Osteoblast (primary cell): ENCODE results near the gene BPIFB2. TPM values are rescaled to one million over a fixed set of nuclear protein-coding genes. Genes with fewer than 3 reads are reported as not detected.

Experiments
- DNase-seq: peaks from one replicate; pipeline ENCODE4 v3.0.0; 2011; ENCODE audit warnings: low spot score, mixed read lengths; ENCODE audit not compliant: insufficient read length; ENCODE audit errors: missing footprints
- H2AFZ ChIP-seq: 2 replicates; pipeline ENCODE4 v1.6.0; 2011; ENCODE audit warnings: mild to moderate bottlenecking, low read length
- H3K27ac ChIP-seq: 2 replicates; pipeline ENCODE4 v1.5.1; 2011; ENCODE audit warnings: mild to moderate bottlenecking, low read depth, low read length, moderate library complexity
- H3K27me3 ChIP-seq: 2 replicates; pipeline ENCODE4 v1.6.0; 2012; ENCODE audit warnings: mild to moderate bottlenecking, control low read depth, inconsistent platforms, low read length, moderate library complexity; ENCODE audit not compliant: insufficient read depth
- H3K36me3 ChIP-seq: 2 replicates; pipeline ENCODE4 v1.5.1; 2011; ENCODE audit warnings: mild to moderate bottlenecking, low read length, control low read depth, moderate library complexity; ENCODE audit not compliant: insufficient read depth
- H3K4me1 ChIP-seq: 2 replicates; pipeline ENCODE4 v1.5.1; 2011; ENCODE audit warnings: mild to moderate bottlenecking, low read length, control low read depth, moderate library complexity; ENCODE audit not compliant: insufficient read depth
- H3K4me2 ChIP-seq: 2 replicates; pipeline ENCODE4 v1.6.0; 2011; ENCODE audit warnings: mild to moderate bottlenecking, low read length; ENCODE audit not compliant: insufficient read depth
- H3K4me3 ChIP-seq: fragments of 200-600 bp; sonication (generic); 3 replicates; pipeline ENCODE4 v1.5.1; 2012; ENCODE audit warnings: mild to moderate bottlenecking, low read length, inconsistent platforms; ENCODE audit not compliant: insufficient read depth
- H3K79me2 ChIP-seq: 2 replicates; pipeline ENCODE4 v1.6.0; 2012; ENCODE audit warnings: mild to moderate bottlenecking, low read length, control low read depth, inconsistent platforms; ENCODE audit not compliant: insufficient read depth
- H3K9me3 ChIP-seq: 2 replicates; pipeline ENCODE4 v1.5.1; 2011; ENCODE audit warnings: low read depth, low read length, control low read depth
- H4K20me1 ChIP-seq: 2 replicates; pipeline ENCODE4 v1.6.0; 2012; ENCODE audit warnings: mild to moderate bottlenecking, low read length, control low read depth; ENCODE audit not compliant: insufficient read depth
- total RNA-seq: library from RNA; depleted of rRNA; stranded (reverse); fragments of >200 nt; gene quantifications from 2 replicates; pipeline ENCODE4 v1.2.3, GENCODE V29; 2012
- TF ChIP-seq, protein P1 (sequence below): IDR thresholded peaks from 2 replicates; pipeline ENCODE4 v1.5.1; 2011; ENCODE audit warnings: mild to moderate bottlenecking, low read depth, low read length, moderate library complexity; ENCODE audit errors: extremely low read depth

BPIFB2 gene
- total RNA-seq, 1 donor, result not detected

DNA sequence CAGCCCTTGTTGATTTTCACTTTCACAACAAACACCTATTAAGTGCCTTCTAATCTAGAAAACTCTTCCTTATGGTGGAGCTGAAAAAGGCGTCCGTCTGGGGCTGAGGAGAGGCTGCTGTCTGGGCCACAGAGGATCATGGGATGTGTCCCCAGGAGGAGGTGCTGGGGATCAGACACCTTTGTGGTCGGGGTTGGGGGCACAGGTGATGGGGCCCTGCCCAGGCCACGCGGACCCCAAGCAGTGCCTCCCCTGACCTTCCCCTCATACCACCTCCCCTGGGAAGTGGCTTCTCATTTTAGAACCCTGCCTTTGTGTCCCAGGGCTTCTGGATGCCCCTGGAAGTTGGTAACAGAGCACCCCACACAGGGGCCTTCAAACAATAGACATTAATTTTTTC is 44.3 kb upstream of the BPIFB2 start:
- H3K36me3 ChIP-seq, result no peaks in the 10 kb centered on the region
- no peak overlapping the region for H3K4me2 ChIP-seq
- no peaks in the 10 kb centered on the region for H4K20me1 ChIP-seq
- no peaks in the 10 kb centered on the region for H3K79me2 ChIP-seq
- H3K4me1 ChIP-seq, result no peaks in the 10 kb centered on the region
- H3K4me3 ChIP-seq, result no peak overlapping the region
- TF ChIP-seq, protein P1, sequence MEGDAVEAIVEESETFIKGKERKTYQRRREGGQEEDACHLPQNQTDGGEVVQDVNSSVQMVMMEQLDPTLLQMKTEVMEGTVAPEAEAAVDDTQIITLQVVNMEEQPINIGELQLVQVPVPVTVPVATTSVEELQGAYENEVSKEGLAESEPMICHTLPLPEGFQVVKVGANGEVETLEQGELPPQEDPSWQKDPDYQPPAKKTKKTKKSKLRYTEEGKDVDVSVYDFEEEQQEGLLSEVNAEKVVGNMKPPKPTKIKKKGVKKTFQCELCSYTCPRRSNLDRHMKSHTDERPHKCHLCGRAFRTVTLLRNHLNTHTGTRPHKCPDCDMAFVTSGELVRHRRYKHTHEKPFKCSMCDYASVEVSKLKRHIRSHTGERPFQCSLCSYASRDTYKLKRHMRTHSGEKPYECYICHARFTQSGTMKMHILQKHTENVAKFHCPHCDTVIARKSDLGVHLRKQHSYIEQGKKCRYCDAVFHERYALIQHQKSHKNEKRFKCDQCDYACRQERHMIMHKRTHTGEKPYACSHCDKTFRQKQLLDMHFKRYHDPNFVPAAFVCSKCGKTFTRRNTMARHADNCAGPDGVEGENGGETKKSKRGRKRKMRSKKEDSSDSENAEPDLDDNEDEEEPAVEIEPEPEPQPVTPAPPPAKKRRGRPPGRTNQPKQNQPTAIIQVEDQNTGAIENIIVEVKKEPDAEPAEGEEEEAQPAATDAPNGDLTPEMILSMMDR, result no peak
- DNase-seq, result no peak
- H3K27ac ChIP-seq, result no peak overlapping the region
- H3K9me3 ChIP-seq, result no peaks in the 10 kb centered on the region
- no peaks in the 10 kb centered on the region for H3K27me3 ChIP-seq
- no peak overlapping the region for H2AFZ ChIP-seq

- no peaks in the 10 kb centered on the region for H4K20me1 ChIP-seq
- H3K79me2 ChIP-seq, result no peaks in the 10 kb centered on the region
- H3K27ac ChIP-seq, result no peak overlapping the region
- TF ChIP-seq, protein P1, result no peak
- DNase-seq, result no peak
- no peak overlapping the region for H3K4me2 ChIP-seq
- H3K27me3 ChIP-seq, result no peaks in the 10 kb centered on the region
- no peaks in the 10 kb centered on the region for H3K9me3 ChIP-seq
- H3K4me3 ChIP-seq, result no peak overlapping the region
- H3K36me3 ChIP-seq, result no peaks in the 10 kb centered on the region
- H3K4me1 ChIP-seq, result peaks cover 5% of the 10 kb centered on the region
- no peak overlapping the region for H2AFZ ChIP-seq
Observed at GRCh38 chr20:32964575-32964974, 42.9 kb upstream of the BPIFB2 start.

DNA sequence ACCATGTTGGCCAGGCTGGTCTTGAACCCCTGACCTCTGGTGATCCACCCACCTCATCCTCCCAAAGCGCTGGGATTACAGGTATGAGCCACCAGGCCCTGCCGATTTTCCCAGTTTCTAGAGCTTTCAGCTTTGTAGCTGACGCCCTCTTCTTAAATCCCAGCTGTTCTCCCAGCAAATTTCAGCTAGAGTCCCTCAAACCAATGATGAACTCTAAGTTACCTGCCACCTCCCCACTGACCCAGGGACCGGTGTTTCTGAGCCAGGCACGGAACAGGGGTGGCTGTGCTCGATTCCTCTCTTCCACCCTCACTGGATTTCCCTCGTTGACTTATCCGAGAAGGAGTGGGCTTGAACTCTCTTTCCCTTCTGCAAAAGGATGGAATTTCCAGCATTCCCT is 42.4 kb upstream of the BPIFB2 start:
- no peak overlapping the region for H3K4me3 ChIP-seq
- peaks cover 5% of the 10 kb centered on the region for H3K4me1 ChIP-seq
- no peaks in the 10 kb centered on the region for H3K36me3 ChIP-seq
- no peaks in the 10 kb centered on the region for H3K27me3 ChIP-seq
- H3K27ac ChIP-seq, result no peak overlapping the region
- H2AFZ ChIP-seq, result no peak overlapping the region
- TF ChIP-seq, protein P1, result no peak
- H4K20me1 ChIP-seq, result no peaks in the 10 kb centered on the region
- H3K4me2 ChIP-seq, result no peak overlapping the region
- no peaks in the 10 kb centered on the region for H3K79me2 ChIP-seq
- no peaks in the 10 kb centered on the region for H3K9me3 ChIP-seq
- no peak for DNase-seq

GRCh38 chr20:32965581-32966373 is 41.7 kb upstream of the BPIFB2 start:
- H3K4me3 ChIP-seq, result no peak overlapping the region

More at GRCh38 chr20:32965581-32966373, 41.7 kb upstream of the BPIFB2 start:
- H4K20me1 ChIP-seq, result no peaks in the 10 kb centered on the region
- H3K27me3 ChIP-seq, result no peaks in the 10 kb centered on the region
- no peaks in the 10 kb centered on the region for H3K9me3 ChIP-seq
- H3K4me1 ChIP-seq, result peaks cover 5% of the 10 kb centered on the region
- H3K79me2 ChIP-seq, result no peaks in the 10 kb centered on the region
- TF ChIP-seq, protein P1, result no peak
- H3K27ac ChIP-seq, result no peak overlapping the region
- no peaks in the 10 kb centered on the region for H3K36me3 ChIP-seq
- H2AFZ ChIP-seq, result no peak overlapping the region
- no peak for DNase-seq
- H3K4me2 ChIP-seq, result no peak overlapping the region
